NAMALWA (cell line): ENCODE results near the gene SHISAL1.
A peak's percentile ranks its signal among the peaks of the same experiment; 100 is the strongest.

Experiments
- DNase-seq: peaks from one replicate; pipeline ENCODE4 v3.0.0-alpha.2; 2015; ENCODE audit warnings: low spot score

Gene SHISAL1

DNA sequence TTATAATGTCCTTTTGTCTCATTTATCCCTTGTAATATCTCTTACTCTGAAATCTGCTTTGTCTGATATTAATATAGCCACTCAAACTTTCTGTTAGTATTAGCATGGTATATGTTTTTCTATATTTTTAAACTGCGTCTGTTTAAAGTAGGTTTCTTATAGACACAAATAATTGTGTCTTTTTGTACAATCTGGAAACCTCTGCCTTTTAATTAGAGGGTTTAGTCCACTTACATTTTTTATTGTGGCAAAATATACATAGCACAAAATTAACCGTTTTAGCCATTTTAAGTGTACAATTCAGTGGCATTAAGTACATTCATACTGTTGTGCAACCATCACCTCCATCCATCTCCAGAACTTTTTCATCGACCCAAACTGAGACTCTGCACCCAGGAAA is 103.4 kb downstream of the SHISAL1 start:
- no peak for DNase-seq

DNA sequence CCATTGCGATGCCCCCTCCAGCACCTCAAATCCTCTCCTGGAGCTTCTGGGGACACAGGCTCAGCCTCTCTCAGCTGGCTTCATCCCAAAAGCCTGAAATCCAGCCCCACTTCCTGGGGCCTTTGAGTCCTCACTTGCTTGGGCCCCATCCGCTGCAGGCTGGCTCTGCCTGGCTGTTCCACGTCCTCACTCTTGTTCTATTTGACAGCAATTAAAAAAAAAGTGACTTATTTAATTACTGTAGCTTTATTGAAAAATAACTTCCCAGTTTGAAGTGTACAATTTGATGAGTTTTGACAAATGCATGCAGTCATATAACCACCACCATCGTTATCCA is 104.8 kb downstream of the SHISAL1 start:
- DNase-seq: no peak

DNA sequence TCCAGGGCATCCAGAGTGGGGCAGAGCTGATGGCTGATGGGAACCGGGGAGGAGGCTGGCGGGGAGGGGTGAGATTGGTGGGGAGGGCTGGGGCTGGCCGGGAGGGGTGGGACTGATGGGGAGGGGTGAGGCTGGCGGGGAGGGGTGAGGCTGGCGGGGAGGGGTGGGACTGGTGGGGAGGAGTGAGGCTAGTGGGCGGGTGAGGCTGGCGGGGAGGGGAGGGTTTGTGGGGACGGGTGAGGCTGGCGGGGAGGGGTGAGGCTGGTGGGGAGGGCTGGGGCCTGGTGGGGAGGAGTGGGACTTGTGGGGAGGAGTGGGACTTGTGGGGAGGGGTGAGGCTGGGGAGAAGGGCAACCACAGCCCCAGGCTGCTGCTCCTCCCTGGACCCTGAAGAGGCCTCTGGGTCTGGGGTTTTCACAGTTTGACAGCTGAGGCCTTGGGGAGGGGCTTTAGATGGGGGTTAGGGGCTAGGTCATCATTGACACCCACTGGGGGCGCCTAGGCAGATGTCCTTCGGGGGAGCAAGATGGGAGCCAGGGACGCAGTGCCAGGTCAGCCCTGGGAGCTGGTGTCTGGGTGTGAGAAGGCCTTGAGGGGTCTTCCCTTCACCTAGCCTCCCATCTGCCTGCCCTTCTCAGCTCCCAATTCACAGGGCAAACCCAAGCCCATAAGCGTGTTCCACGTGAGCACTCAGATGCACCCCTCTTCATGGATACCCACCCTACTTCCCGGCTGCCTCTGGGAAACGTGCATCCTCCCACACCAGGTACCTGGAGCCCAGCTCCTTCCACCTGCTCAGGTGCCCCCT is 105.4 kb downstream of the SHISAL1 start:
- DNase-seq: no peak

DNA sequence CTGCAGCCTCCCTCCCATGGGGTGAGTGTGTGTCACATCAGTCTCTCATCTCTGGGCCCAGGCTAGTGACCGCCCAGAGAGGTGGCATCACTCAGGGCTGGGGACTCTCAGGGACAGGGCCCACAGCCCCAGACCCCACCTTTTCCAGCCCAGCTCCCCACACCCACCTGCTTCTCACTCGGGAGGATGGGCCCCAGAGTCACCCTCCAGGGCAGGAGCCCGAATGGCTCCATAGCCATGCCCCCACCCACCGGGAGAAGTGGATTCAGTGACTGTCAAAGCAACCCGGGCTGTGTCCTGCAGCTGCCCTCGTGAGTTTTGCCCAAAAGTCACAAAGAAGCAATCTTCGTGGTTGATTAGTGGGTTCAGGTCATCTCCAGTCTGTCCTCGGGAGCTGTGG is 106.1 kb downstream of the SHISAL1 start:
- DNase-seq: no peak

DNA sequence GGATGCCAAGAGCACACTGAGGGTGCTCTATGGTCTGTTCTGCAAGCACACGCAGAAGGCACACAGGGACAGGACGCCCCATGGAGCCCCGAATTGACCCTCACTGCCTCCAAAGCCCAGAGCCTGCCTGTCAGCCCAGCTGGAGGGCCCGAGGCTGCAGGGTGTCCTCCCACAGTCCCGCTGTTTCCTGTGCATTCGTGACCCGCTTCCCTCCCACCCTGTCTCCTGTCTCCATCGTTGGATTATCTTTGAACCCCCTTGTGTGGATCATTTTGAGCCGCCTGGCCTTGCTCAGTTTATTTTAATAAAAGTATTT is 106.5 kb downstream of the SHISAL1 start:
- DNase-seq: no peak

DNA sequence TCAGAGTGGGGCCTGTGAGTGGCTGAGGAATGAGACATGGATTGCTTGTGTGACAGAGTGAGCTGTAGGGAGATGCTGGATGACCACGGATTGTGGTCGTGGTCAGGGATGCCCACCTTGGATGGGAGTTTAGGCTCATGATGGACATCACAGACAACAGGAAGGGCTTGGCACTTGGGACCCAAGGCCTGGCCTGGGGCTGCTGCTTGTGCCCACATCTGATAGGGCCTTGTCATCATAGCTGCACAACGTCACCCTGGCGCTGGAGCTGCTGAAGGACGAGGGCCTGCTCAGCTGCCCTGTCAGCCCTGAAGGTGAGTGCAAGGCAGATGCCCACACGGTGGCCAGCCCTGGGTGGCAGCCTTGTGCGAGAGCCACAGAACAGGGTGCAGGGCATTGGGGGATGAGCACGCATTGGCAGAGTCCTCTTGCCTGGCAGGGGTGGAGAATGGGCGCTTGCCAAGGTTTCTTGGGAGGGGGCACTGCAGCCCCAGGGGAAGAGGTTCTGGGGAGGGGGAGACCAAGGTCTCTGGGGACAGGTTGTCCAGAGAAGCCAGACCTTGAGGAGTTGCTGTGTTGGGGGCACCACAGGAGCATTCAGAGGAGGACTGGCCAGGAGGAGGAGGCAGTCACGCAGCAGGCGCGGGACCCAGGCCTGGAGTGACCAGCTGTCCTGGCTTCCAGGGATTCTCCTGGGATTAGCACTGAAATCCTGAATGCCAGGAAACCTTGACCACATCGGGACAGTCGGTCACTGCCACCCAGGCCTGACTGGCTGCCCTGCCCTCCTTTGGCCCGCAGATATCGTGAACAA is 107.0 kb downstream of the SHISAL1 start:
- no peak for DNase-seq

DNA sequence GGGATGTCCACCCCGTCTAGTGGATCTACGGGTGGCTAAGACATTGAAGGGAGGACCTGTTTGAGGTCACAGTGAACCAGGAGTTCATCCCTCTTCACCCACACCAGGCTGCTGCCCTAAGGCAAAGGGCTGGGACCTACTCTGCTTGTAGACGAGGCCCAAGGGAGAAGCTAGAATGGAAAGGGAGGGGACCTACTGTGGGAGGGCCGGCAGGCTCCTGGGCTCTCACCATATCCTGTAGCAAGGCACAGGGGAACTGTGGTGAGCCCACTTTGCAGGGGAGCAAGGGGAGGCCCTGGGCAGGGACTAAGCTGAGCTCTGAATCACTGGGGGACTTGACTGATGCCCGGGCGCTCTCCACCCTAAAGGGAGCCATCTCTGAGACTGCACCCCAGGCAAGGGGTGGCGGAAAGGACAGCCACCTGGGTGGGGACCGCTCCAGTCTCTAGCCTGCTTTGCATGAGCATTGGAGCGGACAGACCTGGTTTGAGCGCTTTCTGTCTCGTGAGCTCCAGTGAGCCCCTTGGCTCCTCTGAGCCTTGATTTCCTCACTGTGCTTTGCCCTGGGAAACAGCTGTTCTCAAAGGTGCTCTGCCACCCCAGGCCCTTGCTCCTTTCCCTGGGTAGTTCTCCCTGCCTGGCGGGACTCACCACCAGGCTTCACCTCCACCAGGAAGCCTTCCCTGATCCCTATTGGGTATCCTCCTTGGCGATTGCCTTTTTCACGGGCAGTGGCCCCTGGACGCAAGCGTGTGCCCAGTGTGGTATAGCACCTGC is 107.8 kb downstream of the SHISAL1 start:
- DNase-seq: peak; percentile 37

DNA sequence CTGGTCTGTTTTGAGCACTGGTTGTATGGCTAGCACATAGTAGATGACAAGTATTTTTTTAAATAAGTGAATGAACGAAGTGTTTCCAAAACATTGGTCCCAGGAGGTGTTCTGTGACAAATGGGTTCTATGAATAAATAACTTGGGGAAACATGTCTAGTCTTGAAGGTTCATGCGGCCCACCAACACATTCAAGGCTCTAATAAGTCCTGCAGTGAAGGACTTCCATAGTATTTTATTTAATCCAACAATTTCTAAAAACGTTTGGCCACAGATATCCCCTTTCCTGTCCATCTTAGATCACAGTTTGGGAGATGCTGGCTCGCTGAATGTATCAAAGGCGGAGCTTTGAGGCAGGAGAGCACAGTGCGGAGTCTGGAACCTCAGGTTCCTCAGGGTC is 109.5 kb downstream of the SHISAL1 start:
- no peak for DNase-seq

DNA sequence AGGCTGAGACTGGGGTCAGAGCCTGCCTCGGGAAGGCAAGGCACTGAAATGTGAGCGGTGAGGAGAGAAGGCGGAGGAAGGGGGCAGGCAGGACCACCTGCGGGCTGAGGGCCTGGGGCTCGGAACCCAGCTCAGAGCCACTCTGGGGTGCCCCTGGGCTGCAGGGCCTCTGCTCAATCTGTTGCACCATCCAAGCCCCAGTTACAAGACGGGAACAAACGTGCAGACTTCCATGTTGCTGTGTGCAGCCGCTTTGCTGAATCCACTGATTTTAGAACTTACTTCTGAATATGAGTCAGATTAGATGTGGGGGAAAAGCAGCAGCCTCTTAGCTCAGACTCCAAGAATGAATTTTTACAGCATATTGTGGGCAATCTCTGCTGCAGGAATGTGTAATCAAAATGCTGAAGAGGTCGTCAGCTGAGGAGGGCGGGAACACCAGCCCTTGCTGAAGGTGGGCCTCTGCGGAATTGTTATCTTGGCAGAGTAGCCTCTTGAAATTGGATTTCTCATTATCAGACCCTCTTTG is 110.4 kb downstream of the SHISAL1 start:
- no peak for DNase-seq

DNA sequence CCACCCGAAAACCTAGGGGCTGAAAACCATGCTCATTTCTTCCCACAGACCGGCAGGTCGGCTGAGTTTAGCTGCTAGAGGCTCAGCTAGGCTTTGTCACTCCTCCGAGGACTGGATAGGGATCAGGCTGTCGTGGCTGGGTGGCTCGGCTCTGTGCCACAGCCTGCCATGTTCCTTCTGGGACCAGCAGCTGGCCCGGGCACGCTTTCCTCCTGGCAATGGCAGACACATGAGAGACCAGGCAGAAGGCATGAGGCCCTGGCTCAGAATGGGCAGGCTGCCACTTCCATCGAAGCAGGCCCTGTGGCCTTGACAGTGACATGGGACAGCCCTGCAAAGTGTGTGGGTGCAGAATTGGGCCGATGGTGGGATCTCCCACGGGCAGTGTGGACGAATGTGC is 111.1 kb downstream of the SHISAL1 start:
- DNase-seq: no peak

DNA sequence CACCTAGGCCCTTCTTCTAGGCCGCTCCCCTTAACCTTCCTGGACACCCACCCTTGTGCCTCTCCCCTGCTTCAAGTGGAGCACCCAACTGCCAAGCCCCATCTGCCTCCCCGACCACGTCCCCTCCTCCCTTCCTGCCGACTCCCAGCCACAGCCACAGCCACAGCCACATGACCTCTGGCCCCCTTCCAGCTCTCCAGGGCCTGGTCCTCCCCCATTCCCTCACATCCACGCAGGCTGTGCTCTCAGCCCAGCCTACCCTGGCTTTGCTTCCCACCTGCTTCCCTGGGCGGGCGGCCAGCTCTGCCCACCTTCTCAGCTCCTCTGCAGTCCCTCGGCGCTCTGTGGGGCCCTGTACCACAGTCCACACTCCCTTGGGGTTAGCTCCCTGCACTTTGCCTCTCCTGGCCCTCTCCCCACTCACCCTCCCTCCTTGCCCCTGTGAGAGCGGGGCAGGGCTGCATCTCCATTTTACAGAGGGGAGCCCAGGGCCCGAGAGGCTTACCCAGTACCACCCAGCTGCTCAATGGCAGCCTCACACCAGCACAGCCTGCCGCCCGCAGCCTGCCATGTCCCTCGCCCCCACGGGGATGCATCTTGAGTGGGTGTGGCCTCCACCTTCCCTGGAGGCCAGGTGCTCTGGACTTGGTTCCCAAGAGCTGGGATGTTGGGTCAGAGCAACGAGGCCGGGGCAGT is 111.7 kb downstream of the SHISAL1 start:
- no peak for DNase-seq

DNA sequence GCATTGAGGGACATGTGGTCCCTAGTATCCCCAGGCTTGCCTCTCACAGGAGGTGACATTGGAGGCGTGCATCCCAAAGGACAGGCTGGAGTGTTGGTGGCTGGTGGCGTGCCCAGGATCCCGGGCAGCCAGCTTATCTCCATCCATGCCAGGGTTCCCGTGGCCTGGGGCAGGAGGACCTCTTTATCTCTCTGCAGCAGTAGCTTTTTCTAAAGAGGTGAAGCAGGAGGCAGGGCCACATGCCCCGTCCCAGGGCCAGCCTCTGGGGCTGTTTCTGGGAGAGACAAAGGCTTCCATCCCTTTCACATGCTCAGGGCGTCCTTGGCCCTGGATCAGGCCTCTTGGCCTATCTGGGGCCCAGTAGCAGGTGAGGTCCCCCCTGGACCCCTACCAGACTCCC is 112.3 kb downstream of the SHISAL1 start:
- DNase-seq: no peak

DNA sequence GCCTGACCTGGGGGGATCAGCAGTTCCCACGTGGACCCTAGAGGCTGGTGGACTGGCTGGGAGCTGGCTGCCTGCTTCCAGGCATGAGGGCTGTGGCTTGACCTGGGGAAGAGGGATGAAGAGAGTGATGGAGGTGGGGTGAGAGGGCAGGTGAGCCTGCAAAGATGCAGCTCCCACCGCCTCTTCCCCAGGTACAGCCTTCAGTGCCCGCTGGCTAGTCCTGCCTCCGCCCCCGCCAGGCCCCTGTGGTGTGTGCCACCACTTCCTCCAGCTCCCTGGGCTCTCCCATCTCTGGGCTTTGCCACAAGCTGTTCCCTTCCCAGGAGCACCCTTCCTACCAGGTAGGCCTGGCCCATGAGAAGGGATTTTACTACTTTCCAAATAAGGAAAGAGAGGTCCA is 112.9 kb downstream of the SHISAL1 start:
- no peak for DNase-seq

DNA sequence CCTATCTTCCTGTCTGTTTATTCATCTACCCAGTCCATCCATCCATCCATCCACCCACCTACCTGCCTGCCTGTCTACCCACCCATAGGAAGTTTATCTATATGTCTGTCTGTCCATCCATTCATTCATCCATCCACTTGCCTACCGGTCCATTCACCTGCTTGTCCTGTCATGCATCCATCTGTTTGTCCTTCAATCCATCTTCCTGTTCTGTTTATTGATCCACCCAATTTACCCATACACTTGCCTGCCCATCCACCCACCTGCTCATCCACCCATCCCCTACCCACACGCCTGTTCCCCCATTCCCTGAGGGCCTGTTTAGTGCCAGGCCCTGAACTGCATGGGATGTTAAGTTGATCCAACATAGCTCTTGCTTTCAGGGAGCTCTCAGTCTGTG is 113.6 kb downstream of the SHISAL1 start:
- no peak for DNase-seq

DNA sequence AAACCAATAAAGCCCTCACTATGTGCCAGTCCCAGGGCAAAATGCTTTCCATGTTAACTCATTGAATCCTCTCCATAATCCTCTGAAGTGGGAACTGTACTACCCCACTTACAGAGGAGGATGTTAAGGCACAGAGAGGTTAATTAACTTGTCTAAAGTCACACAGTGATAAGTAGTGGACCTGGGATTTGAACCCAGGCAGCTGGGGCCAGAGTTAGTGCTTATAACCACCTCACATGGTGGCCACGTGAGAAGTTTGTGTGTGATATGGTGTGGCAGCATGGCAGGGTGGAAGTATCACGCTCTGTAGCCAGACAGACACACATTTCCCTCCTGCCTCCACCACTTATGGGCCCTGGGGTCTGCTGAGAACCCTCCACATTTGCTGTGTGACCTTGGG is 115.5 kb downstream of the SHISAL1 start:
- no peak for DNase-seq

DNA sequence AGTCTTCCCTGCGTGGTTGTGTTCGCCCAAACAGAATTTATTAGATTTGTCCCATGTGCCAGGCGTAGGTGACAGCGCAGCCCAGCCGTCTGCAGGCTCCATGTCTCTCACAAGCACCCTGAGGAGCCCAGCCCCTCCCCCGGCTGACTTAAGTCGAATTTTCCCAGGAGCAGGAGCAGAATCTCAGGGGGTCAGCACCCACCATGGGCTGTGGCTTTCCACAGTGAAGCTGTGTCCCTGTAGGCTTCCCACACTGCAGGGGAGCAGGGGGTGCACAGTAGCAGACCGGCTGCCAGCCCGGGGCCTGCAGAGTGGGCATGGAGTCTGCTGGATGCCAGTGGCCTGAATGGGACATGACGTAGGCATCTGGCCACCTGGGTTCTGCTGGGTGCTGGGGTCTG is 116.0 kb downstream of the SHISAL1 start:
- no peak for DNase-seq

DNA sequence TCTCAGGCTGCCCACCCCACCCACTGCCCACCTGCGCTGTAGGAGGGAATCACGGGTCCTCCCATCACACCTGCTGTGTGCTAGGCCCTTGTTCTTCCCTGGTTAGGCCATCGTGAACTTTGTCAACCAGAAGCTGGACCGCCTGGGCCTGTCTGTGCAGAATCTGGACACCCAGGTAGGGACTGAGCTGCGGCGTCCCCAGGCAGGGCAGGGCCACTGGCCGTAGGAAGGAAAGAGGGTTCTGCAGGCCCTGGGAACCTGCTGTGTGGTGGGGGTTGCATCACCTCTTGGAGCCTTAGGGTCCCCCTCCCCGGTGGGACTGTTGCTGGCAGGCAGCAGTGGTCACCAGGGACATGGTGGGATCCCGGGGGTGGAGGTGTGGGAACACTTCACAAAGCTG is 116.5 kb downstream of the SHISAL1 start:
- DNase-seq: no peak

DNA sequence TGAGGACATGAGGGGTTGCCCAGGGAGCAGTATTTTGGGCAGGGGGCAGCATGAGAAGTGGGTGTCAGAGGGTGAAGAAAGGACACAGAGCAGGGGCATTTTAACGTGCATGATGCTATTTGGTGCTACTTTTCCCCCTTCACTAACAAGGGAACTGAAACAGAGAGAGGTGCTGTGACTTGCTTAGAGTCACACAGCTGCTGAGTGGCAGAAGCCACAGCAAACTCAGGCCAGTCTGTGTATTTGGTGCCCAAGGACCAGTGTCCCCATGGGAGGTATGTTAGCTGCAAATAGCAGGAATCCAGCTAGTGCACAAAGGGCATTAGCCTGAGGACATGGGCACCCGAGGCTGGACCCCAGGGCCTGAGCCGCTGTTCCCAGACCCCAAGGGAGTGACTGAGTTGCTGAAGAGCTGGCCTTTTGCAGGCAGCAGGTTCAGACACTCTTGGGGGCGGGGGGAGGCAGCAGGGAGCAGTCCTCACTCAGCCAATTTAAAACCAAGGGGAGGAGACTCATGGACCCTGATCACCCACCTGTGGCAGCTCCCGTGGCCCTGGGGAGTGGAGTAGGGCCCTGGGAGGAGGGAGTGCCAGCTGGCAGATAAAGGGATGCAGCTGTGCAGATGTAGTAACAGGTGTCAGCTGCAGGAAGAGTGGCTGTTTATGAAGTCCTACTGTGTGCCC is 117.4 kb downstream of the SHISAL1 start:
- DNase-seq: no peak

DNA sequence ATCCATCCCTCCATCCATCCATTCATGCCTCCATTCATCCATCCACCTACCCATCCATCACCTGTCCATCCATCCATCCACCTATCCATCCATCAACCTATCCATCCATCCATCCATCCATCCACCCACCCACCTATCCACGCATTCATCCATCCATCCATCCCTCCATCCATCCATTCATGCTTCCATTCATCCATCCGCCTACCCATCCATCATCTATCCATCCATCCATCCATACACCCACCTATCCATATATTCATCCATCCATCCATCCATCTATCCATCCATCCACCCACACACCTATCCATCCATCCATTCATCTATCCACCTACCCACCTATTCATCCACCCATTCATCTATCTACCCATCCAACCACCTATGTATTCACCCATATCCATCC is 118.2 kb downstream of the SHISAL1 start:
- DNase-seq: no peak
